Astrocyte of the spinal cord (primary cell): ENCODE data around the gene CCDC187.

Experiments
- DNase-seq: peaks from one replicate; pipeline ENCODE4 v3.0.0; 2011; ENCODE audit warnings: low read depth, low spot score
- H3K4me3 ChIP-seq: 2 replicates; pipeline ENCODE4 v1.5.1; 2011; ENCODE audit warnings: low read depth, mild to moderate bottlenecking, low read length, moderate library complexity
- CTCF ChIP-seq: IDR thresholded peaks from 2 replicates; pipeline ENCODE4 v1.5.1; 2012; ENCODE audit warnings: low read depth, mild to moderate bottlenecking, low read length, inconsistent platforms
- in situ Hi-C: cut with HindIII; loops from 2 replicates; pipeline ENCODE4 v1.10.0; 2017; ENCODE audit warnings: low sequenced_read_pairs

Gene CCDC187

GRCh38 chr9:136205707-136205992 is 98.2 kb downstream of the CCDC187 start:
- DNase-seq: no peak
- in situ Hi-C loops: no loop called here
- TF ChIP-seq CTCF: no peak
- H3K4me3 ChIP-seq: no peak overlapping the region

- TF ChIP-seq CTCF: no peak
- in situ Hi-C loops: no loop called here
- H3K4me3 ChIP-seq: no peak within 1 kb of the TSS
- no peak for DNase-seq
Observed at GRCh38 chr9:136204838-136205706, 98.8 kb downstream of the CCDC187 start, which contains the start of gene LHX3. LHX3 (minus strand) TSS chr9:136205128; CDS start chr9:136205012, 116 bp downstream.

GRCh38 chr9:136204145-136204805 is 99.6 kb downstream of the CCDC187 start:
- in situ Hi-C loops: no loop called here
- no peak for DNase-seq
- H3K4me3 ChIP-seq: no peak overlapping the region
- TF ChIP-seq CTCF: no peak

GRCh38 chr9:136203408-136204144 is 100.3 kb downstream of the CCDC187 start:
- no peak for DNase-seq
- in situ Hi-C loops: no loop called here
- H3K4me3 ChIP-seq: no peak overlapping the region
- no peak for TF ChIP-seq CTCF

GRCh38 chr9:136202454-136203407 is 101.2 kb downstream of the CCDC187 start:
- TF ChIP-seq CTCF: no peak
- DNase-seq: no peak
- no peak overlapping the region for H3K4me3 ChIP-seq
- in situ Hi-C loops: no loop called here
